Measurements from ENCODE around the gene DNAJB8. TPM values are rescaled to one million over a fixed set of nuclear protein-coding genes. Genes with fewer than 3 reads are reported as not detected.

The DNAJB8 gene
- total RNA-seq, 1 experiment from 2014 or later: not detected

GRCh38 chr3:128469556-128469955, 2.9 kb upstream of the DNAJB8 start:
- DNase-seq (ENCODE audit: extremely low read depth, low read depth): no peak

- DNase-seq (ENCODE audit: extremely low read depth, low read depth): no peak
These were observed 2.3 kb upstream of the DNAJB8 start for GRCh38 chr3:128468791-128469527.

- DNase-seq (ENCODE audit: extremely low read depth, low read depth): no peak
These were observed 1.6 kb upstream of the DNAJB8 start for GRCh38 chr3:128468285-128468790.

GRCh38 chr3:128464702-128465101, 2.0 kb downstream of the DNAJB8 start:
- no peak for DNase-seq (ENCODE audit: extremely low read depth, low read depth)

GRCh38 chr3:128464188-128464587, 2.5 kb downstream of the DNAJB8 start:
- no peak for DNase-seq (ENCODE audit: extremely low read depth, low read depth)

GRCh38 chr3:128463771-128464170, 2.9 kb downstream of the DNAJB8 start:
- DNase-seq (ENCODE audit: extremely low read depth, low read depth): no peak

- no peak for DNase-seq (ENCODE audit: extremely low read depth, low read depth)
These were observed 3.3 kb downstream of the DNAJB8 start for GRCh38 chr3:128463354-128463753.

GRCh38 chr3:128462931-128463330, 3.8 kb downstream of the DNAJB8 start:
- DNase-seq (ENCODE audit: extremely low read depth, low read depth): no peak

GRCh38 chr3:128462341-128462910, 4.3 kb downstream of the DNAJB8 start:
- no peak for DNase-seq (ENCODE audit: extremely low read depth, low read depth)

GRCh38 chr3:128461731-128462130, 5.0 kb downstream of the DNAJB8 start:
- DNase-seq (ENCODE audit: extremely low read depth, low read depth): no peak

- no peak for DNase-seq (ENCODE audit: extremely low read depth, low read depth)
These were observed 7.2 kb downstream of the DNAJB8 start for GRCh38 chr3:128459461-128459820.

- DNase-seq (ENCODE audit: extremely low read depth, low read depth): no peak
These were observed 7.8 kb downstream of the DNAJB8 start for GRCh38 chr3:128458746-128459460.

- no peak for DNase-seq (ENCODE audit: extremely low read depth, low read depth)
These were observed 8.8 kb downstream of the DNAJB8 start for GRCh38 chr3:128457937-128458336.

- no peak for DNase-seq (ENCODE audit: extremely low read depth, low read depth)
These were observed 9.6 kb downstream of the DNAJB8 start for GRCh38 chr3:128456776-128457715.

GRCh38 chr3:128455786-128456748, 10.6 kb downstream of the DNAJB8 start:
- DNase-seq (ENCODE audit: extremely low read depth, low read depth): no peak

GRCh38 chr3:128455116-128455515, 11.6 kb downstream of the DNAJB8 start:
- no peak for DNase-seq (ENCODE audit: extremely low read depth, low read depth)

- no peak for DNase-seq (ENCODE audit: extremely low read depth, low read depth)
These were observed 12.4 kb downstream of the DNAJB8 start for GRCh38 chr3:128454310-128454618.

- DNase-seq (ENCODE audit: extremely low read depth, low read depth): no peak
These were observed 13.0 kb downstream of the DNAJB8 start for GRCh38 chr3:128453501-128454309.
